Transverse colon (tissue), 3 donors: ENCODE data around the gene CDIP1.

Source experiments
- EP300 ChIP-seq: sonication (generic); formaldehyde crosslinking; IDR thresholded peaks from one replicate; pipeline ENCODE4 v1.6.1; 2017; ENCODE audit warnings: antibody characterized with exemption, low read depth
- POLR2A ChIP-seq: fragments of 450-650 bp; IDR thresholded peaks from one replicate; pipeline ENCODE4 v1.6.1; 2016; ENCODE audit warnings: antibody characterized with exemption, mild to moderate bottlenecking, moderate library complexity
- TF ChIP-seq, protein P1 (sequence below), 5 experiments: fragments of 200-600 bp in 3 of 5; fragments of 450-650 bp in 2 of 5; sonication (generic) in 3 of 5; IDR thresholded peaks; 1 replicate in 2 of 5; 2 replicates in 3 of 5; pipeline ENCODE4 v1.5.1; 2016 to 2017; ENCODE audit warnings: antibody characterized with exemption in 5 of 5, inconsistent platforms in 3 of 5, mild to moderate bottlenecking in 2 of 5, moderate library complexity in 1 of 5

DNA sequence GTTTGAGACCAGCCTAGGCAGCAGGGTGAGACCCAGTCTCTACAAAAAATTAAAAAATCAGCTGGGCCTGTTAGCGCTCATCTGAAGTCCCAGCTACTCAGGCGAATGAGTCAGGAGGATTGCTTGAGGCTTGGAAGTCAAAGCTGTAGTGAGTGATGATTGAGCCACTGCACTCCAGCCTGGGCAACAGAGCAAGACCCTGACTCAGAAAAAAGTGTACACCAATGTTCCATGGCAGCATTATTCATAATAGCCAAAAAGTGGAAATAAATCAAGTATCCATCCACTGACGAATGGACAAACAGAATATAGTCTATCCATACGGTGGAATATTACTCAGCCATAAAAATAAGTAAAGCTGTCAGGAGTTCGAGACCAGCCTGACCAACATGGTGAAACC is 66.7 kb downstream of the CDIP1 start:
- TF ChIP-seq EP300: no peak
- no peak for TF ChIP-seq POLR2A
- TF ChIP-seq, protein P1, sequence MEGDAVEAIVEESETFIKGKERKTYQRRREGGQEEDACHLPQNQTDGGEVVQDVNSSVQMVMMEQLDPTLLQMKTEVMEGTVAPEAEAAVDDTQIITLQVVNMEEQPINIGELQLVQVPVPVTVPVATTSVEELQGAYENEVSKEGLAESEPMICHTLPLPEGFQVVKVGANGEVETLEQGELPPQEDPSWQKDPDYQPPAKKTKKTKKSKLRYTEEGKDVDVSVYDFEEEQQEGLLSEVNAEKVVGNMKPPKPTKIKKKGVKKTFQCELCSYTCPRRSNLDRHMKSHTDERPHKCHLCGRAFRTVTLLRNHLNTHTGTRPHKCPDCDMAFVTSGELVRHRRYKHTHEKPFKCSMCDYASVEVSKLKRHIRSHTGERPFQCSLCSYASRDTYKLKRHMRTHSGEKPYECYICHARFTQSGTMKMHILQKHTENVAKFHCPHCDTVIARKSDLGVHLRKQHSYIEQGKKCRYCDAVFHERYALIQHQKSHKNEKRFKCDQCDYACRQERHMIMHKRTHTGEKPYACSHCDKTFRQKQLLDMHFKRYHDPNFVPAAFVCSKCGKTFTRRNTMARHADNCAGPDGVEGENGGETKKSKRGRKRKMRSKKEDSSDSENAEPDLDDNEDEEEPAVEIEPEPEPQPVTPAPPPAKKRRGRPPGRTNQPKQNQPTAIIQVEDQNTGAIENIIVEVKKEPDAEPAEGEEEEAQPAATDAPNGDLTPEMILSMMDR (IDR thresholded peaks at IDR 0.05): no peak
